Right renal pelvis (tissue), 4 donors: ENCODE data around the gene ABCF2. TPM values are rescaled to one million over a fixed set of nuclear protein-coding genes. Genes with fewer than 3 reads are reported as not detected.

ENCODE experiments used
- DNase-seq, 4 donors: peaks; one replicate each; pipeline ENCODE4 v3.0.0-alpha.2; 2013; ENCODE audit warnings: low read depth in 4 of 4, low spot score in 3 of 4, missing footprints in 1 of 4
- polyA plus RNA-seq, 4 donors: library from polyadenylated mRNA; unstranded; fragments of 120-200 nt; gene quantifications; one replicate each; pipeline ENCODE4 v1.2.1, GENCODE V29; 2013; ENCODE audit not compliant: insufficient read length in 4 of 4

ABCF2 gene
- polyA plus RNA-seq, 4 donors: 25.1 to 28.6 (median 27.6) TPM

GRCh38 chr7:151228024-151228866, 1.2 kb upstream of the ABCF2 start:
- no peak for DNase-seq

- DNase-seq: no peak
These were observed 488 bp downstream of the ABCF2 start for GRCh38 chr7:151226560-151226874.

- no peak for DNase-seq
These were observed 976 bp downstream of the ABCF2 start for GRCh38 chr7:151225948-151226510.

GRCh38 chr7:151223728-151224127, 3.3 kb downstream of the ABCF2 start:
- DNase-seq: no peak

GRCh38 chr7:151218170-151218569, 8.8 kb downstream of the ABCF2 start:
- no peak for DNase-seq

GRCh38 chr7:151215396-151215795, 11.6 kb downstream of the ABCF2 start:
- DNase-seq: no peak

- no peak for DNase-seq
These were observed 13.2 kb downstream of the ABCF2 start for GRCh38 chr7:151213826-151214225.

- no peak for DNase-seq
These were observed 14.4 kb downstream of the ABCF2 start for GRCh38 chr7:151212626-151213025.

GRCh38 chr7:151211155-151211772, 15.7 kb downstream of the ABCF2 start:
- no peak for DNase-seq

GRCh38 chr7:151210087-151210854, 16.7 kb downstream of the ABCF2 start, which contains the start of gene H2BK1:
Gene H2BK1 (minus strand): TSS chr7:151210488. CDS start chr7:151210318, 170 bp downstream.
- no peak for DNase-seq

- no peak for DNase-seq
These were observed 17.4 kb downstream of the ABCF2 start for GRCh38 chr7:151209588-151209987.

- no peak for DNase-seq
These were observed 18.6 kb downstream of the ABCF2 start for GRCh38 chr7:151208253-151208862.

GRCh38 chr7:151207804-151208203, 19.2 kb downstream of the ABCF2 start:
- DNase-seq: no peak

GRCh38 chr7:151207315-151207714, 19.7 kb downstream of the ABCF2 start:
- DNase-seq: no peak

GRCh38 chr7:151206914-151207313, 20.1 kb downstream of the ABCF2 start:
- no peak for DNase-seq

- no peak for DNase-seq
These were observed 21.3 kb downstream of the ABCF2 start for GRCh38 chr7:151205730-151206129.

GRCh38 chr7:151204383-151205032, 22.5 kb downstream of the ABCF2 start:
- DNase-seq: no peak

- DNase-seq: no peak
These were observed 24.2 kb downstream of the ABCF2 start for GRCh38 chr7:151202836-151203235.

GRCh38 chr7:151201751-151202150, 25.3 kb downstream of the ABCF2 start:
- no peak for DNase-seq

GRCh38 chr7:151201344-151201743, 25.7 kb downstream of the ABCF2 start:
- DNase-seq: no peak
